SJSA1 (cell line): ENCODE data around the gene KCNK3. TPM values are rescaled to one million over a fixed set of nuclear protein-coding genes. Genes with fewer than 3 reads are reported as not detected.

Experiments
- DNase-seq, 2 experiments: peaks; one replicate each; pipeline ENCODE4 v3.0.0-alpha.2; 2015 to 2020; ENCODE audit warnings: low spot score in 2 of 2, low read depth in 1 of 2
- H3K27ac ChIP-seq: fragments of 250-450 bp; sonication (Bioruptor Pico); 2 replicates; pipeline ENCODE4 v1.5.1; 2020; ENCODE audit warnings: mild to moderate bottlenecking, moderate library complexity
- H3K27me3 ChIP-seq: fragments of 250-450 bp; sonication (Bioruptor Pico); replicated peaks from 2 replicates; pipeline ENCODE4 v1.5.1; 2020; ENCODE audit warnings: mild to moderate bottlenecking, moderate library complexity
- H3K36me3 ChIP-seq: fragments of 250-450 bp; sonication (Bioruptor Pico); 2 replicates; pipeline ENCODE4 v1.5.1; 2020; ENCODE audit warnings: mild to moderate bottlenecking
- H3K4me1 ChIP-seq: fragments of 250-450 bp; sonication (Bioruptor Pico); replicated peaks from 2 replicates; pipeline ENCODE4 v1.6.1; 2021; ENCODE audit warnings: mild to moderate bottlenecking
- H3K4me3 ChIP-seq: fragments of 250-450 bp; sonication (Bioruptor Pico); 2 replicates; pipeline ENCODE4 v1.5.1; 2020; ENCODE audit warnings: mild to moderate bottlenecking
- H3K9me3 ChIP-seq: fragments of 250-450 bp; sonication (Bioruptor Pico); replicated peaks from 2 replicates; pipeline ENCODE4 v1.5.1; 2020; ENCODE audit warnings: mild to moderate bottlenecking
- total RNA-seq: library from RNA; depleted of rRNA; stranded (reverse); fragments of >200 nt; shearing (Covaris generic); gene quantifications from 2 replicates; pipeline ENCODE4 v1.2.3, GENCODE V29; 2014

The KCNK3 gene
- total RNA-seq, 1 experiment from 2014 or later: not detected

DNA sequence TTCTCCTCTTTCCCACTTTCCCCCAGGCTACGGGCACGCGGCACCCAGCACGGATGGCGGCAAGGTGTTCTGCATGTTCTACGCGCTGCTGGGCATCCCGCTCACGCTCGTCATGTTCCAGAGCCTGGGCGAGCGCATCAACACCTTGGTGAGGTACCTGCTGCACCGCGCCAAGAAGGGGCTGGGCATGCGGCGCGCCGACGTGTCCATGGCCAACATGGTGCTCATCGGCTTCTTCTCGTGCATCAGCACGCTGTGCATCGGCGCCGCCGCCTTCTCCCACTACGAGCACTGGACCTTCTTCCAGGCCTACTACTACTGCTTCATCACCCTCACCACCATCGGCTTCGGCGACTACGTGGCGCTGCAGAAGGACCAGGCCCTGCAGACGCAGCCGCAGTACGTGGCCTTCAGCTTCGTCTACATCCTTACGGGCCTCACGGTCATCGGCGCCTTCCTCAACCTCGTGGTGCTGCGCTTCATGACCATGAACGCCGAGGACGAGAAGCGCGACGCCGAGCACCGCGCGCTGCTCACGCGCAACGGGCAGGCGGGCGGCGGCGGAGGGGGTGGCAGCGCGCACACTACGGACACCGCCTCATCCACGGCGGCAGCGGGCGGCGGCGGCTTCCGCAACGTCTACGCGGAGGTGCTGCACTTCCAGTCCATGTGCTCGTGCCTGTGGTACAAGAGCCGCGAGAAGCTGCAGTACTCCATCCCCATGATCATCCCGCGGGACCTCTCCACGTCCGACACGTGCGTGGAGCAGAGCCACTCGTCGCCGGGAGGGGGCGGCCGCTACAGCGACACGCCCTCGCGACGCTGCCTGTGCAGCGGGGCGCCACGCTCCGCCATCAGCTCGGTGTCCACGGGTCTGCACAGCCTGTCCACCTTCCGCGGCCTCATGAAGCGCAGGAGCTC lies 35.4 kb downstream of the KCNK3 start:
- DNase-seq: no peak
- peaks cover 5% of the 10 kb centered on the region for H3K4me1 ChIP-seq

GRCh38 chr2:26729311-26729710 lies 36.8 kb downstream of the KCNK3 start:
- 0 out of 2 replicates have a peak, but pooled peaks cover 5% of the 10 kb centered on the region for H3K27me3 ChIP-seq
- H3K4me3 ChIP-seq: no peak overlapping the region
- DNase-seq: no peak
- no peak overlapping the region for H3K27ac ChIP-seq
- H3K4me1 ChIP-seq: no peaks in the 10 kb centered on the region; the same call in 1 of the 2 replicates
- H3K9me3 ChIP-seq: no peaks in the 10 kb centered on the region
- H3K36me3 ChIP-seq: no peaks in the 10 kb centered on the region

More for the DNA sequence above, 35.4 kb downstream of the KCNK3 start:
- no peak overlapping the region for H3K27ac ChIP-seq
- 0 out of 2 replicates have a peak, but pooled peaks cover 5% of the 10 kb centered on the region for H3K27me3 ChIP-seq
- H3K9me3 ChIP-seq: no peaks in the 10 kb centered on the region
- H3K36me3 ChIP-seq: no peaks in the 10 kb centered on the region
- no peak overlapping the region for H3K4me3 ChIP-seq

DNA sequence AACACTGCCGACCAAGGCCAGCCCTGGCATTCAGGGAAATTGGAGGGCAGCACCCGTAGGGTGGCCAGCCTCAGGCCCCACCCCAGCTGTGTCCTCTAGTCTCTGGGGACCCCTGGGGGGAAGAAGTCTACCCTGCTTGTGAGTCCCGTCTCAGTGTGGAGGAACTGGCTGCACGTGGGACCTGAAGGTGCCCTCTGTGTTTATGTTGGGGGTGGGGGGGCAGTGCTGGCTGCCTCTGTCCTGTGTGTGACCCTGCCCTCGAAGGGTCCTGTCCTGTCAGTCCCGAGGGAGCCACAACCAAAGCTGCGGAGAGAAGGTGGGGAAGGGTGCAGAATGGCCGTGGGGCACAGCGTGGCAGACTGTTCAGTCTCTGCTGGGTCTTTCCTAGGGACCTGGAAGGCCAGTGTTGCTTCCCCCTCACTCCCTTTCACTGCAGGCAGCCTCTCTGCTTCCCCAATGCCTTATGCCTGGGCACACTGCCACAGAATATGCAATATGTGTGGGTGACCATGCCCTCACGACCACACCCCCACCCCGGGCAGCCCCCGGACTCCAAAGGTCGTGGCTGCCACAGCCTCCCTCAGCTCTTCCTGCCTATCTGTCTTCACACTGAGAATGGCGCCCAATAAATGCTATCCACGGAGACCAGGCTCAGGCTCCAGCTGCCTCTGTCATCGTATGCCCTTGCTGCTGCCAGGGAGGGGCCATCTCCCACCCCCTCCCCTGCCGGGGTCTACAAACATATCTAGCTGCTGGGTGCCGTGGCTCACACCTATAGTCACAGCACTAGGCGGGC lies 38.2 kb downstream of the KCNK3 start:
- H3K9me3 ChIP-seq: no peaks in the 10 kb centered on the region
- DNase-seq: no peak
- H3K27me3 ChIP-seq: 0 out of 2 replicates have a peak, but pooled peaks cover 5% of the 10 kb centered on the region
- no peaks in the 10 kb centered on the region; the same call in 1 of the 2 replicates for H3K4me1 ChIP-seq
- H3K36me3 ChIP-seq: no peaks in the 10 kb centered on the region
- H3K27ac ChIP-seq: no peak overlapping the region
- H3K4me3 ChIP-seq: no peak overlapping the region

DNA sequence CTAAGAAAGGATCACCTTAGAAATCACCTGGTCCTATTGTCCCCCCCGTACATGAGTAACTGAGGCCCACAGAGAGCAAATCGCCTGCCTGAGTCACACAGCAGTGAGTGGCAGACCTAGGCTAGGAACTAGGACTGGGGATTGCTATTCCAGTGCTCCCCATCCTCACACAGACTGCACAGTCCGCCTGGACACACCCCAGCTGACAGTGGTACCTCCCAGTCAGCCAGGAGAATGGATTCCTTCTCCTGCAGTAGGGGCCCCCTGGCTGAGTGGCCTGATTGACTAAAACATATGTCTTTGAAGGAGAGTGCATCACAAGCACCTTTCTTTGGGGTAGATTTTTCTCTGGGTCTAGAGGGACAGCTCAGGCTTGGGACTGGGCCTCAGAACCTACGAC lies 39.2 kb downstream of the KCNK3 start:
- H3K4me1 ChIP-seq: no peaks in the 10 kb centered on the region; the same call in 1 of the 2 replicates
- no peak overlapping the region for H3K27ac ChIP-seq
- H3K4me3 ChIP-seq: no peak overlapping the region
- no peaks in the 10 kb centered on the region for H3K36me3 ChIP-seq
- no peak for DNase-seq
- H3K27me3 ChIP-seq: 0 out of 2 replicates have a peak, but pooled peaks cover 5% of the 10 kb centered on the region
- H3K9me3 ChIP-seq: no peaks in the 10 kb centered on the region

- H3K4me1 ChIP-seq: no peaks in the 10 kb centered on the region; the same call in 1 of the 2 replicates
- H3K27ac ChIP-seq: no peak overlapping the region
- H3K9me3 ChIP-seq: no peaks in the 10 kb centered on the region
- H3K4me3 ChIP-seq: no peak overlapping the region
- H3K36me3 ChIP-seq: no peaks in the 10 kb centered on the region
- H3K27me3 ChIP-seq: 0 out of 2 replicates have a peak, but pooled peaks cover 5% of the 10 kb centered on the region
- no peak for DNase-seq
These were observed 39.9 kb downstream of the KCNK3 start for GRCh38 chr2:26732446-26732845.

DNA sequence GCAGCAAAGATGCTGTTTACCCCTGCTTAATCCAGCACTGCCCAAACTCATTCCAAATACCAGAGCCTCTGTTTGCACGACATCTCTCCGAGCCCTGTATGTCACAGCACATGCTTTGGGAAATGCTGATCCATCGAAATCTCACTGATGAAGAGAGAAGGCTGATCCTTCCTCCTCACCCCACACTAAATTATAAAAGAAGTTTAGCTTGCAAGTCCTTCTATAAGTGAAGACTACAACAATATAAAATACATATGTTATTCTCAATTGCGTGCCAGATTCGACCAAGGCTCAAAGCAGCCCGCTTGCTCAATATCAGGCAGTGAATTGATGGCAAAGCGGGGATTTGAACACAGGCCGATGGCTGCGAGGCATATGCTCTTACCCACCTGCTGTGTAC lies 40.9 kb downstream of the KCNK3 start:
- Histone ChIP-seq H3K27me3 (0 out of 2 replicates have a peak, but pooled peaks cover 5% of the 10 kb centered on the region), H3K27ac (no peak overlapping the region), H3K36me3 (no peaks in the 10 kb centered on the region), H3K9me3 (no peaks in the 10 kb centered on the region), H3K4me3 (no peak overlapping the region), H3K4me1 (no peaks in the 10 kb centered on the region; the same call in 1 of the 2 replicates)
- DNase-seq: no peak

- H3K4me1 ChIP-seq: no peaks in the 10 kb centered on the region; the same call in 1 of the 2 replicates
- H3K4me3 ChIP-seq: no peak overlapping the region
- no peaks in the 10 kb centered on the region for H3K9me3 ChIP-seq
- no peak overlapping the region for H3K27ac ChIP-seq
- H3K27me3 ChIP-seq: 0 out of 2 replicates have a peak, but pooled peaks cover 5% of the 10 kb centered on the region
- no peak for DNase-seq
- H3K36me3 ChIP-seq: no peaks in the 10 kb centered on the region
These were observed 42.6 kb downstream of the KCNK3 start for GRCh38 chr2:26735097-26735496.

DNA sequence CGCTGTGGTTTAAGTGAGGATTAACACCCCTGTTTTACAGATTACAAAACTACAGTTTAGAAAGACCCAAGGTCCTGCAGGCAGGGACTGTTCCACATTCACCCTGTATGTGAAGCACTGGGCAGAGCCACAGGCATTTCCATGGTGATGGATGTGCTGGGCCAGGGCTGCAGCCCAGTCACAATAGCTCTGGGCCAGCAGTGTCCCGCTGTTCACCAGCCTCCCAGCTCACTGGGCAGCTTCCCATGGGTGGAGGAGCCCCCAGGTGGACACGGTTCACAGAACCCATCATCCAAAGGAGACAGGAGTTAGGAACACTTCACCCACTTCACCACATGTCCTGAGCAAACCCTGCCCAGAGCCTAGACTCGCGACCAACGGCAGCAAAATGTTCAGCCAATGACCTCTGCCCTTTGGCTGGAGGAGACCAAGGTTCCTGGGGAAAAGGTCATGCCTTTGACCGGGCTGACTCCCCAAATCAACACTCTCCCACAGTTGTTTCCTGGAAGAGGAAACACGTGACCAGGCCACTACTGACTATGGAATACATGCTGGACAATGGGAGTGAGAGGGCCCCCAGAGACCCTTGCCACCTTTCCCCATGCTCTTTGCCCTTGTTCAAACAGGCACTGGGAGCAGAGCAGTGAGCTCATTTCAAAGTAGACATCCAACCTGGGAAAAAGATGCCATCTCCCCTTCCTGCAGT lies 43.5 kb downstream of the KCNK3 start:
- H3K9me3 ChIP-seq: no peaks in the 10 kb centered on the region

GRCh38 chr2:26737221-26737620 lies 44.7 kb downstream of the KCNK3 start:
- H3K4me1 ChIP-seq: no peaks in the 10 kb centered on the region; the same call in 1 of the 2 replicates
- H3K9me3 ChIP-seq: no peaks in the 10 kb centered on the region
- H3K4me3 ChIP-seq: no peak overlapping the region
- no peak for DNase-seq
- no peak overlapping the region for H3K27ac ChIP-seq
- H3K27me3 ChIP-seq: no peaks in the 10 kb centered on the region; the same call in 1 of the 2 replicates
- no peaks in the 10 kb centered on the region for H3K36me3 ChIP-seq

More for the DNA sequence above, 43.5 kb downstream of the KCNK3 start:
- Histone ChIP-seq H3K36me3 (no peaks in the 10 kb centered on the region), H3K27me3 (peaks cover 5% of the 10 kb centered on the region; the same call in 1 of the 2 replicates), H3K4me1 (no peaks in the 10 kb centered on the region; the same call in 1 of the 2 replicates), H3K4me3 (no peak overlapping the region), H3K27ac (no peak overlapping the region)
- no peak for DNase-seq

DNA sequence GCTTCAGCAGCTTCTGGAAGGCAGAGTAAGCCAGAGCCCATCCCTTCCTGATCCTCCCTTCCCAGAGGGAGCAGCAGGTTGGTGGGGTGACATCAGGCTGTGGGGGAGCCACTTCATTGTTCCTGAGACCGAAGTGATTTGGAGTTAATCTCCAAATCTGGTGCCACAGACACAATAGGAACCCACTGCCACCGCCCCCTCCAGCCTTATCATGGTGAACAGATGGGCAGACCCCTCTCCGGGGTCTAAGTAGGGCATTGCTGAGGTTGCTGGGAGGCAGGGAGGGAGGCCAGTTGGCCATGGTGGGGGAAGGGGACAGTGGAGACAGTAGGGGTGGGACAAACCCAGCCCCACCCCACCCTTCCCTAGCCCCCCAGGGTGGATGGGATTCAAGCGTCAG lies 46.0 kb downstream of the KCNK3 start:
- Histone ChIP-seq H3K36me3 (no peaks in the 10 kb centered on the region), H3K4me3 (no peak overlapping the region), H3K27me3 (no peaks in the 10 kb centered on the region; the same call in 1 of the 2 replicates), H3K27ac (no peak overlapping the region), H3K9me3 (no peaks in the 10 kb centered on the region), H3K4me1 (no peaks in the 10 kb centered on the region; the same call in 1 of the 2 replicates)
- DNase-seq: no peak

DNA sequence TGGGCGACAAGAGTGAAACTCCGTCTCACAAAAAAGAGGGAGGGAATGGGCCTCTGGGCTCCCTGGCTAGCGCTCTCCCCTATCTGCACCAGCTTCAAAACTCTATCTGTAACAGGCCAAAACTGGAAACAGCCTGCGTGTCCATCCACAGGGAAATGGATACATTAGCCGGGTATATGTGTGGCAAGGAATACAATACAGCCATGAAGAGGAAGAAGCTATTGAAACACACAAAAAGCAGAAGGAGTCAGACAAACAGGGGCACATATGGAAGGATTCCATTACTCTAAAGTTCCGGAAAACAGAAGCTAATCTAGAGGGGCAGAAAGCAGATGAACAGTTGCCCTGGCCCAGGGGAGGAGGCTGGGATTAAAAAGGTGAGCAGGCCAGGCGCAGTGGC lies 47.0 kb downstream of the KCNK3 start:
- no peak overlapping the region for H3K27ac ChIP-seq
- no peaks in the 10 kb centered on the region for H3K36me3 ChIP-seq
- no peaks in the 10 kb centered on the region for H3K9me3 ChIP-seq
- no peak for DNase-seq
- H3K27me3 ChIP-seq: no peaks in the 10 kb centered on the region; the same call in 1 of the 2 replicates
- H3K4me1 ChIP-seq: no peaks in the 10 kb centered on the region; the same call in 1 of the 2 replicates
- H3K4me3 ChIP-seq: no peak overlapping the region

DNA sequence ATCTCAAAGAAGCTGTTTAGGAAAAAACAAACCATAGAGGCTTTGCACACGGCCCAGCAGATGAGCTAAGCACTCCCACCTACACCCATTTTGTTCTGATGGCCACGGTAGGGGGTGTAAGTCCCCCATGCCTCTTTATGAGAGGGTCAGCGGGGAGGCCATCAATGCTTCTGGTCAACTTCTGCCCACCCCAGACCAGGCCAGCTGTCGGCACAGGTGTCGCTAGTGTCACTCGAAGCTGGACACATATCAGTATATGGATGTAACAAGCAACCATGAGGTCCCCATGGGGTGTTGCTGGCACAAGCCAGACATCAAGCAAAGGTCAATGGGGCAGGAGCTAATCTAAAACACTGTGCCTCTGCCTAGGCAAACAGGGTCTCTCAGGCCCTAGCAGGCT lies 47.8 kb downstream of the KCNK3 start:
- Histone ChIP-seq H3K4me1 (no peaks in the 10 kb centered on the region; the same call in 1 of the 2 replicates), H3K9me3 (no peaks in the 10 kb centered on the region), H3K36me3 (no peaks in the 10 kb centered on the region), H3K27ac (no peak overlapping the region), H3K27me3 (no peaks in the 10 kb centered on the region; the same call in 1 of the 2 replicates), H3K4me3 (no peak overlapping the region)
- DNase-seq: no peak

- H3K9me3 ChIP-seq: no peaks in the 10 kb centered on the region
- H3K36me3 ChIP-seq: no peaks in the 10 kb centered on the region
- no peak overlapping the region for H3K27ac ChIP-seq
- no peak for DNase-seq
- H3K27me3 ChIP-seq: no peaks in the 10 kb centered on the region; the same call in 1 of the 2 replicates
- no peak overlapping the region for H3K4me3 ChIP-seq
- H3K4me1 ChIP-seq: no peaks in the 10 kb centered on the region
These were observed 48.4 kb downstream of the KCNK3 start for GRCh38 chr2:26740890-26741302.
